SU-DHL-6 (cell line): ENCODE data around the gene COL25A1.

Experiments used
- H2AFZ ChIP-seq: fragments of 200-600 bp; sonication (generic); 2 replicates; pipeline ENCODE4 v1.6.1; 2014; ENCODE audit warnings: low read depth, mild to moderate bottlenecking, moderate library complexity, mixed read lengths, antibody characterized with exemption, low read length; ENCODE audit not compliant: severe bottlenecking
- H3F3A ChIP-seq: fragments of 200-600 bp; shearing (Covaris generic); 2 replicates; pipeline ENCODE4 v1.6.0; 2016; ENCODE audit warnings: antibody characterized with exemption, mild to moderate bottlenecking; ENCODE audit not compliant: insufficient read depth
- H3K27ac ChIP-seq: fragments of 200-600 bp; sonication (generic); 2 replicates; pipeline ENCODE4 v1.5.1; 2016; ENCODE audit warnings: low read depth, mild to moderate bottlenecking, low read length, moderate library complexity, mixed read lengths
- H3K27me3 ChIP-seq: fragments of 200-600 bp; sonication (generic), shearing (Covaris generic); 2 replicates; pipeline ENCODE4 v1.6.0; 2014; ENCODE audit warnings: mild to moderate bottlenecking, low read length
- H3K36me3 ChIP-seq: fragments of 200-600 bp; sonication (generic); 2 replicates; pipeline ENCODE4 v1.6.1; 2014; ENCODE audit warnings: mild to moderate bottlenecking, low read length, mixed read lengths
- H3K4me2 ChIP-seq: fragments of 300-600, 200-600 bp; shearing (Covaris generic), sonication (generic); 2 replicates; pipeline ENCODE4 v1.6.0; 2014; ENCODE audit warnings: low read length, low read depth, mild to moderate bottlenecking; ENCODE audit not compliant: poor library complexity, severe bottlenecking
- H3K4me3 ChIP-seq: fragments of 200-600 bp; sonication (generic); 2 replicates; pipeline ENCODE4 v1.5.1; 2014; ENCODE audit warnings: antibody characterized with exemption, low read length, mild to moderate bottlenecking, mixed read lengths; ENCODE audit not compliant: insufficient read depth, poor library complexity, severe bottlenecking
- H3K79me2 ChIP-seq: fragments of 200-600 bp; sonication (generic); 2 replicates; pipeline ENCODE4 v1.6.1; 2014; ENCODE audit warnings: mild to moderate bottlenecking, low read length, moderate library complexity; ENCODE audit not compliant: insufficient read depth
- H3K9ac ChIP-seq: fragments of 200-600 bp; sonication (generic); 2 replicates; pipeline ENCODE4 v1.7.0; 2014; ENCODE audit warnings: mild to moderate bottlenecking, low read length
- H3K9me2 ChIP-seq: fragments of 200-600 bp; sonication (generic); replicated peaks from 2 replicates; pipeline ENCODE4 v1.6.1; 2014; ENCODE audit warnings: low read length; ENCODE audit not compliant: insufficient read depth
- H3K9me3 ChIP-seq: fragments of 200-600 bp; sonication (generic); 2 replicates; pipeline ENCODE4 v1.6.1; 2014; ENCODE audit warnings: low read length, mixed read lengths; ENCODE audit not compliant: insufficient read depth
- H4K20me1 ChIP-seq: fragments of 200-600 bp; sonication (generic); 2 replicates; pipeline ENCODE4 v1.6.1; 2014; ENCODE audit warnings: low read depth, mild to moderate bottlenecking, antibody characterized with exemption, low read length, moderate library complexity, mixed read lengths
- EZH2phosphoT487 ChIP-seq: fragments of 200-600 bp; sonication (generic), shearing (Covaris generic); conservative IDR thresholded peaks from 2 replicates; pipeline ENCODE4 v1.6.1; 2018; ENCODE audit warnings: mild to moderate bottlenecking, antibody characterized with exemption, low read length, moderate library complexity, mixed read lengths
- TF ChIP-seq, protein P1 (sequence below): fragments of 200-600 bp; sonication (generic); IDR thresholded peaks from one replicate; pipeline ENCODE4 v1.5.1; 2017; ENCODE audit warnings: antibody characterized with exemption, mild to moderate bottlenecking, low read length, moderate library complexity; ENCODE audit not compliant: insufficient read depth, poor library complexity, severe bottlenecking

COL25A1 gene

DNA sequence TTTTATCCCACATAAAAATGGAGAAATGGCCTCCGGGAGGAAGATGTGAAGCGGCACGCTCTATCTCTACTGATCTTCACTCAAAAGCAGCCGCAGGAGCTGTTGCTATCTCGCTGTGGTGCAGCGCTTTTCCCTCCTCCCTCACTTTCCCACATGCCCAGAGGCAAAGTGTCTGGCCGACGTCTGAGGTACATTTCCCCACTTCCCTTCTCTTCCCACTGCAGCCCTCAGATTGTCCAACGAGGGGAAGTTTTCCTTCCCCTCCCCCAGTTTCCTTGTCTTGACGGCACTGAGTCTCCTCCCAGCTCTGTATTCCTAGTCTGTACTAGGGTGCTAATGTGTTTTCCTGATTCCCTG, 660 bp upstream of the COL25A1 start:
- Histone ChIP-seq H3K27ac (no peak overlapping the region), H3K27me3 (no peaks in the 10 kb centered on the region), H3K4me3 (no peak overlapping the region), H3K9me2 (no peaks in the 10 kb centered on the region), H3K9ac (no peak overlapping the region), H3F3A (no peaks in the 10 kb centered on the region), H3K4me2 (no peak overlapping the region), H2AFZ (no peak overlapping the region), H4K20me1 (no peaks in the 10 kb centered on the region), H3K36me3 (no peaks in the 10 kb centered on the region), H3K79me2 (no peaks in the 10 kb centered on the region), H3K9me3 (no peaks in the 10 kb centered on the region)
- TF ChIP-seq, protein P1, sequence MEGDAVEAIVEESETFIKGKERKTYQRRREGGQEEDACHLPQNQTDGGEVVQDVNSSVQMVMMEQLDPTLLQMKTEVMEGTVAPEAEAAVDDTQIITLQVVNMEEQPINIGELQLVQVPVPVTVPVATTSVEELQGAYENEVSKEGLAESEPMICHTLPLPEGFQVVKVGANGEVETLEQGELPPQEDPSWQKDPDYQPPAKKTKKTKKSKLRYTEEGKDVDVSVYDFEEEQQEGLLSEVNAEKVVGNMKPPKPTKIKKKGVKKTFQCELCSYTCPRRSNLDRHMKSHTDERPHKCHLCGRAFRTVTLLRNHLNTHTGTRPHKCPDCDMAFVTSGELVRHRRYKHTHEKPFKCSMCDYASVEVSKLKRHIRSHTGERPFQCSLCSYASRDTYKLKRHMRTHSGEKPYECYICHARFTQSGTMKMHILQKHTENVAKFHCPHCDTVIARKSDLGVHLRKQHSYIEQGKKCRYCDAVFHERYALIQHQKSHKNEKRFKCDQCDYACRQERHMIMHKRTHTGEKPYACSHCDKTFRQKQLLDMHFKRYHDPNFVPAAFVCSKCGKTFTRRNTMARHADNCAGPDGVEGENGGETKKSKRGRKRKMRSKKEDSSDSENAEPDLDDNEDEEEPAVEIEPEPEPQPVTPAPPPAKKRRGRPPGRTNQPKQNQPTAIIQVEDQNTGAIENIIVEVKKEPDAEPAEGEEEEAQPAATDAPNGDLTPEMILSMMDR: no peak
- TF ChIP-seq EZH2phosphoT487: no peak

DNA sequence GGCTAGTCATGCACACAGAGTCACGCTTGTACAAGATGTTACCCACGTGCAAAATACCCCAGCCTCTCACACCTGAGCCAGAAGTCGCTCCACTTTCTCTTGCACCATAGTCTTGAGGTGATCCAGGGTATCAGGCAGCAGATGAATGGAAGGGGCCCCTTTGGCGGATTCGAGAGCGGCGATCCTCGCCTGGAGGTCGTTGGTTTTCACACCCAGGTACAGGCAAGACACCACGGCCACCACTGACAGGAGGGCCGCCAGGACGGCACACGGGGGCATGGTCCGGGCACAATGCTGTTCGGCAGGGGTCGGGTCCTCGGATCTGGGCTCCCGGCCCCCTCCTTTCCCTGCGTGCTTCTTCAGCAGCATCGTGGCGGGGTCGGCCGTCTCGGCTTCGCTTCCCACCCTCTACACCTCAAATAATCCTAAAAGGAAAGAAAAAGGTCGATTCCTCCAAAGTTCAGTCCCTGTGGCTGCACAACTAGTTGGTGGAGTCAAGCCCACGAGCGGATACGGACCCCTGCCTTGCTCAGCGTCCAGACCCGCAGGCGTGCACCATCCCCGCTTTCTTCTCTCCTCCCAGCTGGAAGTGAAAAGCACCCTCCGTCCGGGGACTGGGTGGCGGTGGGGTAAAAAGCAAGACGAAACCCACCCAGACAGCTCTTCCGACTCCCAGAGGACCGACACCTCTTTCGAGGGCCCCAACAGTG, 652 bp downstream of the COL25A1 start:
- H3K36me3 ChIP-seq: no peaks in the 10 kb centered on the region
- H3K9me3 ChIP-seq: no peaks in the 10 kb centered on the region
- no peak overlapping the region for H3K9ac ChIP-seq
- no peaks in the 10 kb centered on the region for H4K20me1 ChIP-seq
- H2AFZ ChIP-seq: no peak overlapping the region
- H3K4me2 ChIP-seq: no peak overlapping the region
- H3F3A ChIP-seq: no peaks in the 10 kb centered on the region
- no peaks in the 10 kb centered on the region for H3K9me2 ChIP-seq
- H3K27me3 ChIP-seq: no peaks in the 10 kb centered on the region
- H3K79me2 ChIP-seq: no peaks in the 10 kb centered on the region
- no peak overlapping the region for H3K27ac ChIP-seq
- TF ChIP-seq, protein P1: no peak
- TF ChIP-seq EZH2phosphoT487: no peak
- no peak overlapping the region for H3K4me3 ChIP-seq

DNA sequence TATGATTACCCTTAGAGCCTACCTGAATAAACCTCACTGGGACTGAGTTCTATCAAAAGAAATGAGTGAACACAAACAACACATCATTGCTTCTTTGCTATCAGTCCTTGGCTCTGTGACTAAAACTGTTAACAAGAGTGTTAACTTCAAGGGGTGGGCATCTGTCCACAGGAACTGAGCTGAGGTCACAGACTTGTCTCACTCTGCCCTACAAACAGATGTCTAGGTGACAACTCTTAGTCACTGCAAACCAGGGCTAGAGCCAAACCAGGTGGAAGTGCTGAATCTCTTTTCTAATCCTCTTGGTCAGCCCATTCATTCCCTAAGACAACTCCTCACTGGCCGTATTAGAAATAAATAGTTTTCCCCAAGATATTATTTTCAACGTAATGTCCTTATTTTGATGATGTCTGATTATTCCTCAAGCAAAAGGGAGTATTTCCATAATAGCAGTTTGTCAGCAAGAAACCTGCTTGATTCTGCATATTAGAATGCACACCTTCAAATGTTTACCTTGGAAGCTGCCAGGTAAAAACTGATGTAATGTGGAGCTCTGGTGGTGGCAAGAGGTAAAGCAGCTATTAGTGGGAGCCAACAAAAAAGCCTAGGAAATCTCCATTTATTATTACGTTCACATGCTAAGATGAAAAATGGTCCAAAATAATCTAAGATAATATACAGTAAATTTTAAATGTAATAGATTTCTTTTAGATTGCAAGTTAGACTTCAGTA, 4.0 kb downstream of the COL25A1 start:
- H3K9ac ChIP-seq: no peak overlapping the region
- no peak overlapping the region for H3K27ac ChIP-seq
- no peaks in the 10 kb centered on the region for H3K9me3 ChIP-seq
- H2AFZ ChIP-seq: no peak overlapping the region
- no peak overlapping the region for H3K4me2 ChIP-seq
- H3K36me3 ChIP-seq: no peaks in the 10 kb centered on the region
- H4K20me1 ChIP-seq: no peaks in the 10 kb centered on the region
- no peaks in the 10 kb centered on the region for H3K27me3 ChIP-seq
- TF ChIP-seq, protein P1: no peak
- TF ChIP-seq EZH2phosphoT487: no peak
- H3K79me2 ChIP-seq: no peaks in the 10 kb centered on the region
- H3F3A ChIP-seq: no peaks in the 10 kb centered on the region
- H3K9me2 ChIP-seq: no peaks in the 10 kb centered on the region
- H3K4me3 ChIP-seq: no peak overlapping the region
